NCI-H446 treated with DMSO at 0.1 percent for 48 hours (cell line): ENCODE measurements around the gene GIMAP6.
"Not testable (repeated sequence)": the region's sequence is repeated elsewhere in the genome, so short reads cannot be mapped to it uniquely, and the experiment has no call there.

Experiments
- DNase-seq: peaks from one replicate; lab custom pipeline; 2025; lab: John Stamatoyannopoulos, UW

Gene GIMAP6

DNA sequence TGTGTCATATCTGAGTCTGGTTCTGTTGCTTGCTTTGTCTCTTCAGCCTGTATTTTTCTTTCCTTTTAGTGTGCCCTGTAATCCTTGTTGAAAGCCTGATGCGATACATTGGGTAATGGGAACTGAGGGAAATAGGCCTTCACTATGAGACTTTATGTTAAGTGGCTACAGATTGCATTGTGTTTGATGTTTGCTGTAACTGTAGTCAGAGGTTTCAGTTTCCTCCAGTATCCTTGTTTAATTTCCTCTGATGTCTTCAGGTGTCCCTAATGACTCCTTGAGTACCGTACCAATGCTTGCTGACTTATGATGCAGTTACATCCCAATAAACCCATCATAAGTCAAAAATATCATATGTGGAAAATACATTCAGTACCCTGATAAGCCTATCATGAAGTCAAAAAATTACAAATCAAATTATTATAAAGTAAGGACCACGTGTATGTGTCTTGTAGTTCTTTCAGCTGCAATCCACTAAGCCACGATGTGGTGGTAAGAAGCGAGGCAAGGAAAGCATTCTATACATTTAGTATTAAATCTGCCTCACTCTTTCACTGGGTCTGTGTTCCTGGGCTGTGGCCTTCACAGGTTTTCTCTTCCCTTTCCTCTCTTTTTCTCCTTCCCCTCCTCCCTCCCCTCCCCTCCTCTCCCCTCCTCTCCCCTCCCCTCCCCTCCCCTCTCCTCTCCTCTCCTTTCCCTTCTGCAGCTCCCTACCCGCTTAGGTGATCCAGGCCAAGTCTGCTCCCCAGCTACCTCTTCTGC lies 13.3 kb upstream of the GIMAP6 start:
- DNase-seq = no peak

DNA sequence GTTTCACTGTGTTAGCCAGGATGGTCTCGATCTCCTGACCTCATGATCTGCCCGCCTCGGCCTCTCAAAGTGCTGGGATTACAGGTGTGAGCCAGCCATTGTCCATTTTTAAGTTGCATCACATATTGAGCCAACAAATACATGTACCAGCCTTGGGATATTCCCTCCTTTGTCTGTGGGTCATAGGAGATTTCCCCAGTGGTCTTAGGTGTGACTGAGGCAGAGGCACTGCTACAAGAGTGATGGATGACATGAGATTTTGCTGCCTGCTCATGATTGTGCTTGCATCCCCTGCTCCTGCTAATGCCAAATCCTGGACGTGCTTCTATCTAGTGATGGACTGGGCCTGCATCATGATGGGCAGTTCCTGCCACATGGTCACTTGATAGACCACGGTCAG lies 10.7 kb upstream of the GIMAP6 start:
- no peak for DNase-seq

DNA sequence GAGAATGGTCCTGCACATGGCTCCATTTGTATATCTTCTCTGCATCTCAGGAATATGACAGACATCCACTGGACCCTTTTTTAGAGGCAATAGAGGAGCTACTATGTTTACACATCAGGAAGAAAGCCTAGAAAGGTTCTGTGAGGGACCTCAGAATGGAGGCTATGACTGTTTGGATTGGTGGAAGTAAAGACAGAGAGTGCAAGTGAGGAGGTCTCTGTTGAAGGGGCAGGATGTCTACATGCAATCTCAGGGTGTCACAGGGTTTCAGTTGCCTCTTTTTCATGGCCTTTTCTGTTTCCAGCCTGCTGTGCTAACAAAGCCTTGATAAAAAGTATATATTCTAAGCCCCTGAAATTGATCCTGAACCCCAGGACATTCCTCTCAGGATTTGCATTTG lies 9.7 kb upstream of the GIMAP6 start:
- DNase-seq = no peak

DNA sequence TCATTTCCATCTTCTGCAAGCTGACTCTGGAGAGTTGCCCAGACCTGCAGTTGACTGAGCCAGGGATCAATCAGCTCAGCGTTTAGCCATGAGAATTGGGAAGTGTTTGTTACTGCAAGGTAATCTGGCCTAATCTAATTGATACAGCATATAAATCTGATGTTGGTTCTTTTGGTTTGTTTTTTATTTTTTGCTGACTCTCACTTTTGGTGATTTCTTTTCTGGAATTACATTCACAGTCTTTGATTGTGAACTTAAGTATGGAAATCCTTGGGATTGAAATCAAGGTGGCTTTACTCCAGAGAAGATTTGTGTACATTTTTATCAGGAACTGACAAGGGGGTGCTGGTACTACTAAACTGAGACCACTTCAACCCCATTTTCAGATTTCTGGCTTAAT lies 1.7 kb upstream of the GIMAP6 start:
- DNase-seq = no peak

DNA sequence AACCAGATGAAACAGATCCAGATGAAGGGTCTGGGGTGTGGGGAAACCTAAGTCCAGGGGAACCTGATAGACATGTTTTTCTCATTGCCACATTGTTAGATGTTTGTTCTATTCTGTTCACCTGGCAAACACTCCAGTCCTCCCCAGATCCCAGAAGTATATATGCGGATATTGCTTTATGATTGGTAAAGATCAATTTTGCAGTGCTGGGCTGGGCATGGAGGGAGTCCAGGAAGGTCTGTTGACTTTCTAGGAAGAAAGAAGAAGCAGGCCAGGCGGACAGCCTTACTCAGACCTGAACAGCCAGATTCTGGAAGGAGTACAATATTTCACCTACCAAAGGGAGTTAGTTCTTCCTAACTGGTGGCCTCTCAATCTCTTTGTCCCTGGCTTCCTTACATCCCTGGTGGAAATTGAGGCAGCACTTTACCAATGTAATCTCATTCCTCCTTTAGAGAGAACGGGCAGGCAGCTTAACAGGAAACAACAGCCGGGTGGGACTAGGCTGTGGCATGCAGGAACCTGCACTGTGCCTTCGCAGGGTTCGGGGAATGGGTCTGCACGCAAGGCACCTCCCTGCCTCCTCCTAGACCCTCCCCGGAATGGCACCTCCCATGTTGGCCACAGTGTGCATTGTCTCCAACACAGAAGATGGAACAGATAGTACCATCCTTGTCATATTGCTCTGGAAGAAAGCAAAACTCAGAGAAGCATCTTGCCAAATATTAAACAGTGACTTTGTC lies 930 bp downstream of the GIMAP6 start:
- no peak for DNase-seq

DNA sequence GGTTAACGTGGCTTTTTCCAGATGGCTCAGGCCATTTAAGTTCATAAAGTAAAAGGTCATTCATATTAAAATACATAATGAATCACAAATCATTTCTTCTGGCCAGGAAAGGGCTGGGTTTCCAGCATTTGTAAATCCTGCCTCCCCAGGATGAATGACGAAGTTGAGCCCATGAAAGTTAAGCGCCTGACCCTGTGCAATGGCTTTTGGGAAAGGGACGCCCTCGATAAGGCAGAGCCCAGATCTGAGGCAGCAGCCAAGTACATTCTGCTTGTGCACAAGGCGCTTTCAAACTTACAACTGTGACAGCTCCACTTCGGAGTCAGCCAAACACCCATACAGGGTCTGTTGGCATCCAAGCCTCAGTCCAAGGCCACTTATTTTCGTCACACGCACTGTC lies 2.8 kb downstream of the GIMAP6 start:
- DNase-seq = no peak

DNA sequence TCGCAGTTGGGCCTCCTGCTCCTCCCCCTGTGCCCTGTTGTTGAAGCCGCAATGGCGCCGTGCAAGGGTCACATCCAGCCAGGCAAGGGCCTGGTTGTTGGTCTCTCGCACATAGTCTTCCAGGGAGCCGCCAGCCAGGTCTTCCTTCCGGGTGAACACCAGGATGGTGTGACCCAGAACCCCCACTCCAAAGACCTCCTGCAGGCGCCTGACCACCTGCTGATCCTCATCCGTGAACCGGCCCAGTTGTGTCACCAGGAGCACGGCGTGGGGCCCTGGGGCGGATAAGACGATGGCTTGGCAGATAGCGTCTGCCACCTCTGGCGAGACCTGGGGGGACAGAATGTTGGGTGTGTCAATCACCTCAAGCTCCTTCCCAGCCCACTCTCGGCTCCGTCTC lies 4.2 kb downstream of the GIMAP6 start:
- DNase-seq = no peak

DNA sequence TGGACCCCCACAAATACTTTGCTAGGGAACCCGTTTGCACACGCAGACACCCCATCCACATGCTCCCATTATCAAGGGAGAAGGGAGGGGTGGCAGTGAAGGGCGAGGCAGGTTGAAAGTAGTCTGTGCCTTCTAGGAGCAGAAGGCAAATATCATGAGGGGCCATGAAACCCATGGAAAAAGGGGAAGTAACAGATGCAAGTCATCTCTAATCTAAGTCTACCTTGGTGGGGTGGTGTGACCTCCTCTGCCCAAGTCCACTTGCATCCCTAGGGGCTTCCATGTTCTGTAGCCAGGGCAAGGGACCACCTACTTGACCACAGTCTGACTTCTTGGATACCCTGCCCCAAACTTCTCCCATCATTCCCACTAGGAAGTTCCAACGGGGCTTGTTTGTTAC lies 5.5 kb downstream of the GIMAP6 start:
- no peak for DNase-seq

DNA sequence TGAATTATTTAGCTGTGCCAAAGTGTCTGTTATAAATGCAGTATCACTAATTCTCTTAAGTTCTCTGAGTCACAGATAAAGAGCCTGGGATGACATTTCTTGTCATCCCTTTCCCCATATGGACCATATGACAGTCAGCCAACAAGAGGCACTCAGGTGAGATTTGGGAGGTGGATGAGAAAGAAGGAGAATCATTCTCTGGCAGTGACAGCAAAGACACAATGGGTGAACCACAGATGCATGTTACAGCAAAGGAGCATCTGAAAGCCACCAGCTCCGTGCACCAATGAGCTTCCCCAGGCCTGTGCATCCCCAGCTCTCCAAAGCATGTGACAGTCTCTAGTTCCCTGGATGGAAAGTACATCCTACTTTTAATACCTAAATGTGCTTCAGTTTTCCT lies 10.8 kb downstream of the GIMAP6 start:
- no peak for DNase-seq

DNA sequence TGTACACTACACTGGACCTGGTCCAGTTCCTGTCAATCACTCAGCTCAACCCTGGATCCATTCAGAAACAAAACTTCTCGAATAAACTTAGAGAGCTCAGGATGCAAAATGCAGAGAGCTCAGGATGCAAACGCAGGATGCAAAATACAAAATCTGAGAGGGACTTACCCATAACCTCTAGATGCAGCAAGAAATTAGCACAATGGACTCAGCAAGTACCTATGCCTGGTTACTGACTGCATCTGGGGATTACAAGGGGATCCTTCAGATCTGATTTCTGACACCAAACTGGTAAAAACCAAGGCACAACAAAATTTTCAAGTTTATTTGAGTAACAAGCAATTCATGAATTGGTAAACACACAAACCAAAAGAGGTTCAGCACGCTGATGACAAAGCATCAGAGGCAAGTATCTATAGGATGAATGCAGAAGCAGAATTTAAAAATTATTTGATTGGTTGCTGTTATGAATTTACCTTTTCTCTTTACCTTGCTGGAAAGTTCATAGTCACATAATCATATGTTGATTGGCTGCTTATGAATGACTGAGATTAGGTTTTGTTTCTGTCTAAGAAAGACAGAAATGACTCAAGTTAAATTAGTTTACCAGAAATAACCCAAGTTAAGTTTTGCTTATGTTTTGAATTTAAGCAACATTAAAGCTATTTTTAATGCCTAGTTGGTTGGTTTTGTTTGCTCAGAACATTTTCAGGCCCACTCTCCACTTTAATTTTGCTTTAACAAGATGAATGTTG lies 11.4 kb downstream of the GIMAP6 start:
- DNase-seq = no peak

DNA sequence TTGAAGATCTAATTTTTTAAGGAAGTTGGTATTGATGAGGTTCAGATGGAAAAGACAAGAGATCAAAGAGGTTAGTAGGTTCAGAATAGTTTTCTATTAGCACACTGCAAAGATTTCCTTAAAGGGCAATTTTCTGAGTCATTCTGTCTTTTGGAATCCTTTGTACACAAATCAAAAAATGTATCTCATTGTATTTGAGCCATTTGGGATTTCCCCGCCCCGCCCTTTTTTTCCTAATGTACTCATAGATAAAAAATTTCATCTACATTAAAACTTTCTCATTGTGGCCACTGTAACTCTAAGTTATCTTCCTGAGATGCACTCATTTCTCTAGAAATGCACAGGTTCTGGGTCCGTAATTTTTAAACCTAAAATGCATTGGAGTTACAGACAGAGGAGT lies 12.1 kb downstream of the GIMAP6 start:
- no peak for DNase-seq

DNA sequence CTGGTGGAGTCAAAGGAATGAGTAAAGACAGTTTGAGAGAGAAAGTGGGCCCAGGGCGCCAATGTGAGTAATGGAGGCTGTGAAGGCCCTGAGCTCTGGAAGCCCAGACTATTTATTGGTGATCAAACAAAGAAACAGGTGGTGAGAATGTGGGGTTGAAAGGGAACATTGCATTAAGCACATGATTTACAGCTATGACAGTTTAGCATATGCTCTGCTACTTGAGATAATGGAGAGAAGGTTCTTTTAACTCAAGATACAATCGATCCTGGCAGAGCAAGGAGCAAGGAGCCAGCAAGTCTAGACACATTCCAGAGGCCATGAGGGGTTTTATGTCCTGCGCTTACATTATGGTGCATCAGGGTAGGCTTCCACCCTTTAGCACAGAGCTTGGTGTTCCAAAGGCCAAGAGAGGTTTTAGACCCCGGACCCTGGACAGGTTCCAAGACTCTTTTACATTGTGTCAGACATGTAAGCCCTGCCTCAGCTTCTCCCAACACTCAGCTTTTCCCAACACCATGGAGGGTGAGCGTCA lies 16.9 kb downstream of the GIMAP6 start:
- DNase-seq = not testable (repeated sequence)

DNA sequence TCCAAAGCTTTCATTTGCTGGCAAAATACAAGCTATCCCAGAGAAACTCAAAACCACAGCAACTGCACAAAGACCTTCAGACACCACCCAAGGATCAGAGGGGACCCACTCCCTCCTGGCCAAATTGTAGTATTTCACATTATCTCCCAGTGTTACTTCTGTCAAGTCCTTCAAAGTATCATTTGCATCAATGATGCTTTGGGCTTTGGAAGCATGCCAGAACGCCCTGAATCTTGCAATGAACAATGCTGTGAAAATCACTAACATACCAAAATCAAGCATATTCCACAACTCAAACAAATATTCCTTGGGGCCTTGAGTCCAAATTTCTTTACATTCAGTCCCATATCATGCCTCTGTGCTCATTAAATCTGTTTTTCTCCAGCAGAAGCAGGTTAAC lies 17.8 kb downstream of the GIMAP6 start:
- not testable (repeated sequence) for DNase-seq

DNA sequence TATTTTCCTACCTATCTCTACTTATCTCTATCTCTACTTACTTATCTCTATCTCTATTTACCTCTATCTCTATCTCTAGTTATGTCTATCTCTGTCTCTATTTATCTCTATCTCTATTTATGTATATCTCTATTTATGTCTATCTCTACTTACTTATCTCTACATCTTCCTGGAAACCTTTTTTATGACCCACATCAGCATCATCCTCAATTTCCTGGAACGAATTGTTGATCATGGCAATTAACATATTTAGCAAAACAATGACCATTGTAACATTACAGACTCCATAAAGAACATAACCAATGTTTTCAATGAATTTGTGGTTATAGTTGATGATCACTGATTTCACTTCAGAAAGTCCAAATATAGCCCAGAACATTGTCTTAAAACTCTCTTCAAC lies 18.3 kb downstream of the GIMAP6 start:
- no peak for DNase-seq

DNA sequence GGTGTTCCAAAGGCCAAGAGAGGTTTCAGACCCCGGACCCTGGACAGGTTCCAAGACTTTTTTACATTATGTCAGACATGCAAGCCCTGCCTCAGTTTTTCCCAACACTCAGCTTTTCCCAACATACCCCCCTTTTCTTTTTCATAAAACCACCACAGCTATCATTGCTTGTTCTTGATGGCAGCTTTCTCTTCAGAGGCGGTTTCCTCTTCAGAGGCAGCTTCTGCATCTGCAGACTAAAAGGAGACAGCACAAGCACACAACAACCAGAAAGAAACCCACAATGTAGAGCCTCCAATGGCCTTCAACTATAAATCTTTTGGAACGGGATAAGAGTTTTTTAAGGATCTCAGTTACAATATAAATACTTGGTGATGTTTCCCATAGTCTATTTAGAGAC lies 19.3 kb downstream of the GIMAP6 start:
- DNase-seq = no peak

DNA sequence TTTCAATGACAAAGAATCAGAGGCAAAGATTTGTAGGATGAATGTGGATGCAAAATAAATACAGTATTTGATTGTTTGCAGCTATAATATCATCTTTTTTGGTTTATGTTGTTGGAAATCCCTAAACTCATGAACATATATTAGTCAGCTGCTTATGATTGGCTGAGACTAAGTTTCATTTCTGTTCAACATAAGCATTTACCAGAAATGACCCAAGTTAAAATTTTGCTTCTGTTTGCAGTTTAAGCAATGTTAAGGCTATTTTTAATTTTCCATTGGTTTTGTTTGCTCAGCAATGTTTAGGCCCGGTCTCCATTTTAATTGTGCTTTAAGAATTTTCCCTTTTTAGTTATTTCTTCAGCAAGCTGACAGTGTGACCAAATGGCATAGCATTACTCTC lies 22.0 kb downstream of the GIMAP6 start:
- DNase-seq = no peak

DNA sequence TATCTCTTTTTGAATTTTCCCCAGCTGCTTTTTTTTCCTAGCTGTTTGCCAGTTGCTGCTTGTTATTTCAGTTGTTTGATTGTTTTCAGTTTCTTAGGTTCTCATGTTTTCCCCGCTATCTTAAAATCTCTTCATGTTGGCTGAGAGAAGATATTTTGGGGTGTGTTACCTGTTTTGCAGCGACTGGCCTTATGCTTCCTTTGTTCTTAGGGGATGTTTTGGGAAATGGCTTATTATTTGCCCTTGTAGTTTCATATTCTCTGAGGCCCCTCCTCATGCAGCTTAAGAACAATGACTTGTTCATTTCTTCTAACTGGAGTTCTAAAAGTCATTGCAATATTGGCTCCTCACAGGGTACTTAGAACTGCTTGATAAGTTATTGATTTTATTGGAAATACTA lies 28.6 kb downstream of the GIMAP6 start:
- not testable (repeated sequence) for DNase-seq

DNA sequence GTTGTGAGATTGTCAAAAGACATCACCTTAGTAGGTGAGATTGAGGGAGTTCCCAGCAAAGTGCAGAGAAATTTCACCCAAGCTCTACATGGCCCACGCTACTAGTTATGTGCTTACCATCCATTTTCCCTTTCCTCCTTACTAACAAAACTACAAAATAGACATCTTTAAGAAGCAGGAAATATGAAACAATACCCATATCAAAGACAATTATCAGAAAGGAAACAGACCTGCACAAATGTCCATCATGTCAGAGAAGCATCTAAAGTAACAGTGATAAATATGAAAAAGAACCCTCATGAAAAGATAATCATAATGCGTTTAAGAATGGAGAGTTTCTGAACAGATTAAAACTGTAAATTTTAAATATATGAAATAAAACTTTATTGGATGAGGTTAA lies 36.8 kb downstream of the GIMAP6 start:
- DNase-seq = no peak

DNA sequence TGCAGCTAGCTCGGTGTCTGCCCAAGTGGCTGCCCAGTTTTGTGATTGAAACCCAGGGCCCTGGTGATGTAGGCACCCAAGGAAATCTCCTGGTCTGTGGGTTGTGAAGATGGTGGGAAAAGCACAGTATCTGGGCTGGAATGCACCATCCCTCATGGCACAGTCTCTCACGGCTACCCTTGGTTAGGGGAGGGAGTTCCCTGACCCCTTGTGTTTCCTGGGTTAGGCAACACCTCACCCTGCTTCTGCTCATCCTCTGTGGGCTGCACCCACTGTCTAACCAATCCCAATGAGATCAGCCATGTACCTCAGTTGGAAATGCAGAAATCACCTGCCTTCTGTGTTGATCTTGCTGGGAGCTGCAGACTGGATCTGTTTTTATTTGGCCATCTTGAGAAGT lies 37.4 kb downstream of the GIMAP6 start:
- DNase-seq = no peak

DNA sequence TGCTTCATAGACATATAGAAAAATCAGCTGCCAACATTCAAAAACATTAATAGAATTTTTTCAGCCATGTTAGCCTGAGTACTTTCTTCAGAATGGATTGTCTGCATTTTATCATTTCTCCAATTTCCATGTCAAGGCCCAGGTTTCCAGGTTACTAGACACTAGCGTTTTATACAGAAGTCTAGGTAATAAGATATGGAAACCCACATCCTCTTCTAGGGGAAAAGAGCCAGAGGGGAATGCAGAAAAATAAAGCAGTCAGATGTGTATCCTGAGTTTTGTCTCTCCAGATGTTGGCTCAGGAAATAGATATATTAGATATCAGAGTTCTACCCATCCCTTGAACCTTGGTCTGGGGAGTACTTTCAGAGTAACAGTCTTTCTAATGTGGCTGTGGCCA lies 44.6 kb downstream of the GIMAP6 start:
- no peak for DNase-seq

DNA sequence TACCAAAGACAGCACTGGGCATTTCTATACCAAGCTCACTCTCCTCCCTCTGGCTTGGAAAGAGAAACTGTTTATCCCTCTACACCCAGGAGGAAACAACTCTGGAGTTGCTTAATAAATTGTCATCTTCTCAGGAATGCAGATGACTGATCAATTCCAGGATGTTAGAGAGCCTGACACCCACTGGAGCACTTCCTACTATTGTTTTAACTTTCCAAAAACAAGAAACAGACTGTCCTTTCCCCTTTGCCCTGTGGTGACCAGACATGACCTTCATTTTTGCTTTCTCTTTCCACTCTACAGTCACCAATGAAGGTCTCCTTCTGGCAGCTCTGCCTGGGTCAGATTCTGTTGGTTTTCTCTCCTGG lies 45.4 kb downstream of the GIMAP6 start:
- no peak for DNase-seq

DNA sequence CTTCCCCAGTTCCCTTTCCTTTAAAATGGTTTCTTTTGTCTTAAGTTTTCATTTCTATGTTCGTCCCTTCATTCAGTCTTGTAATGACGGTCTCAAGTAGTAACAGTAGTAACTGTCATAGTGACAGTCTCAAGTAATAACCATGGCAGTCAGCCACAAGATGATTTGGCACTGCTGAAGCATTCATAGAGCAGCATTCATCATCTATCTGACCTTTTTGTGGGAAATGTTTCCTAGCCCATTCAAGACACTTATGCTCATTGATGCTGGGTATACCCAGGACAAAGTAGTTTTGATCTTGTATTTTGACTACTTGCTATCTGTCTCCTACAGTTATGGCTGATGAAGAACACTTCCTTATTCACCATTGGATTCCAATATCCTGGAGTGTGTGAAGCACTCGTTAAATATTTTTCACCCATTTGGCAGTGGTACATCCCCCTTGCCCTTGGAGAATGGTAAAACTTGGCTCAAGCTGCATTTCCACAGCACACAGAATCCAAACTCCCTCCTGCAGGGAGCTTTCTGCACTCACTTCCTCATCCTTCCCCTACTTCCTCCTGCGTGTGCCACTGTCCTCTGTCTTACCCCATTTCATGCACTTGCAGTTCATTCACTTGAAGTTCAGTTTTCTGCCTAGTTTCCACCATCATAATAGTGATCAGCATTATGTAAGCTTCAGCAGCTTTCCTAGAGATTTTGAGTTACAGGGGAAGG lies 46.0 kb downstream of the GIMAP6 start:
- DNase-seq = no peak
